A673 (cell line): ENCODE measurements around the gene HOXD3.

Experiments used
- CTCF ChIP-seq: fragments of 300-800, 200-600 bp; sonication (generic); conservative IDR thresholded peaks from 2 replicates; pipeline ENCODE4 v1.5.1; 2017; ENCODE audit warnings: low read depth, mild to moderate bottlenecking, antibody characterized with exemption, low read length, moderate library complexity, mixed read lengths
- EZH2 ChIP-seq: fragments of 200-600 bp; sonication (generic); IDR thresholded peaks from 2 replicates; pipeline ENCODE4 v1.6.1; 2017; ENCODE audit warnings: borderline replicate concordance, low read depth, mild to moderate bottlenecking, mixed read lengths, antibody characterized with exemption, low read length; ENCODE audit not compliant: poor library complexity, severe bottlenecking

- no peak for TF ChIP-seq EZH2
- no peak for TF ChIP-seq CTCF
These were observed 56.3 kb downstream of the HOXD3 start for GRCh38 chr2:176213406-176213805.
